Neuronal stem cell (in vitro differentiated cells): Measurements from ENCODE around the gene PPP1R13L.
A peak's percentile ranks its signal among the peaks of the same experiment; 100 is the strongest.

Source experiments
- DNase-seq: peaks from one replicate; pipeline ENCODE4 v3.0.0-alpha.2; 2013; ENCODE audit warnings: low spot score
- H2AFZ ChIP-seq: one replicate; pipeline ENCODE4 v1.6.1; 2013; ENCODE audit warnings: mild to moderate bottlenecking, low read length, inconsistent platforms
- H2AK5ac ChIP-seq: 2 replicates; pipeline ENCODE4 v1.6.1; 2013; ENCODE audit warnings: low read depth, mild to moderate bottlenecking, inconsistent platforms, low read length, moderate library complexity, mixed read lengths
- H2BK120ac ChIP-seq: 2 replicates; pipeline ENCODE4 v1.6.1; 2013; ENCODE audit warnings: low read depth, mild to moderate bottlenecking, inconsistent platforms, low read length, moderate library complexity, mixed read lengths
- H2BK12ac ChIP-seq: one replicate; pipeline ENCODE4 v1.6.1; 2013; ENCODE audit warnings: low read length, inconsistent platforms
- H2BK15ac ChIP-seq: 2 replicates; pipeline ENCODE4 v1.6.1; 2013; ENCODE audit warnings: mild to moderate bottlenecking, low read length, inconsistent platforms, mixed read lengths
- H2BK5ac ChIP-seq: one replicate; pipeline ENCODE4 v1.6.1; 2013; ENCODE audit warnings: inconsistent platforms, mild to moderate bottlenecking, low read length, moderate library complexity
- H3K14ac ChIP-seq: one replicate; pipeline ENCODE4 v1.6.1; 2013; ENCODE audit warnings: low read length, inconsistent platforms
- H3K18ac ChIP-seq: 2 replicates; pipeline ENCODE4 v1.6.1; 2013; ENCODE audit warnings: low read length, inconsistent platforms
- H3K23ac ChIP-seq: 2 replicates; pipeline ENCODE4 v1.6.1; 2013; ENCODE audit warnings: low read depth, mild to moderate bottlenecking, mixed read lengths, low read length, inconsistent platforms; ENCODE audit not compliant: poor library complexity
- H3K27ac ChIP-seq: replicated peaks from 3 replicates; pipeline ENCODE4 v1.5.1; 2013; ENCODE audit warnings: low read length, inconsistent platforms
- H3K27me3 ChIP-seq, 3 experiments: 2 replicates each; pipeline ENCODE4 v1.6.1; 2013; ENCODE audit warnings: low read length in 3 of 3, mild to moderate bottlenecking in 2 of 3, inconsistent platforms in 1 of 3, low read depth in 1 of 3, mixed read lengths in 1 of 3, moderate library complexity in 1 of 3; ENCODE audit not compliant: control insufficient read depth in 3 of 3, insufficient read depth in 3 of 3
- H3K36me3 ChIP-seq, 2 donors: replicated peaks in 1 of 2; 2 replicates each; pipeline ENCODE4 v1.6.1; 2013; ENCODE audit warnings: low read length in 2 of 2; ENCODE audit not compliant: control insufficient read depth in 2 of 2, insufficient read depth in 2 of 2
- H3K4ac ChIP-seq: 2 replicates; pipeline ENCODE4 v1.6.1; 2013; ENCODE audit warnings: inconsistent platforms, mild to moderate bottlenecking, low read length, moderate library complexity
- H3K4me1 ChIP-seq, 2 donors: 1 replicate in 1 of 2; 2 replicates in 1 of 2; pipeline ENCODE4 v1.6.1; 2013; ENCODE audit warnings: low read length in 2 of 2, low read depth in 1 of 2; ENCODE audit not compliant: control insufficient read depth in 2 of 2, insufficient read depth in 1 of 2
- H3K4me2 ChIP-seq: one replicate; pipeline ENCODE4 v1.6.1; 2013; ENCODE audit warnings: mild to moderate bottlenecking, low read length, inconsistent platforms; ENCODE audit not compliant: insufficient read depth, poor library complexity, severe bottlenecking
- H3K4me3 ChIP-seq, 2 donors: 2 replicates each; pipeline ENCODE4 v1.5.1; 2013; ENCODE audit warnings: low read length in 2 of 2, mild to moderate bottlenecking in 2 of 2, inconsistent platforms in 1 of 2, moderate library complexity in 1 of 2
- H3K79me1 ChIP-seq: one replicate; pipeline ENCODE4 v1.6.1; 2013; ENCODE audit warnings: low read depth, mild to moderate bottlenecking, inconsistent platforms, low read length, moderate library complexity
- H3K9ac ChIP-seq: one replicate; pipeline ENCODE4 v1.6.1; 2013; ENCODE audit warnings: mild to moderate bottlenecking, low read depth, low read length, inconsistent platforms; ENCODE audit not compliant: poor library complexity
- H3K9me3 ChIP-seq, 2 donors: replicated peaks in 1 of 2; 2 replicates each; pipeline versions ENCODE3 to v1.6.1; 2013; ENCODE audit warnings: low read length in 2 of 2, mild to moderate bottlenecking in 2 of 2, inconsistent platforms in 1 of 2, low read depth in 1 of 2, mixed read lengths in 1 of 2, moderate library complexity in 1 of 2; ENCODE audit not compliant: control insufficient read depth in 2 of 2, insufficient read depth in 1 of 2
- H4K8ac ChIP-seq: one replicate; pipeline ENCODE4 v1.6.1; 2013; ENCODE audit warnings: low read depth, mild to moderate bottlenecking, inconsistent platforms, low read length, moderate library complexity
- H4K91ac ChIP-seq: one replicate; pipeline ENCODE4 v1.6.1; 2013; ENCODE audit warnings: low read length, low read depth, mild to moderate bottlenecking, inconsistent platforms; ENCODE audit not compliant: poor library complexity
- WGBS, 2 donors: extraction: QIAGEN DNeasy Blood & Tissue Kit; methylation state at CpG; one replicate each; pipeline ENCODE4 v1.1.7; 2013; ENCODE audit warnings: missing lambda C conversion rate in 2 of 2, mixed read lengths in 1 of 2; ENCODE audit not compliant: insufficient read length in 2 of 2, insufficient replicate concordance in 1 of 2; ENCODE audit errors: extremely low coverage in 2 of 2; 5-methylcytosine and 5-hydroxymethylcytosine counted together

PPP1R13L gene

GRCh38 chr19:45446295-45446694 is 41.4 kb upstream of the PPP1R13L start:
- Histone ChIP-seq H2BK12ac (no peak overlapping the region), H4K8ac (no peak overlapping the region), H3K4ac (no peak overlapping the region), H3K18ac (no peak overlapping the region), H3K9me3 (peaks cover 0 to 1% of the 10 kb centered on the region in 2 donors), H3K27ac (no peak overlapping the region), H3K4me2 (no peak overlapping the region), H3K36me3 (no peaks in the 10 kb centered on the region), H3K9ac (no peak overlapping the region), H3K4me1 (peaks cover 13 to 28% of the 10 kb centered on the region in 2 donors), H2AK5ac (no peak overlapping the region), H2BK120ac (no peak overlapping the region), H2BK15ac (no peak overlapping the region), H2BK5ac (no peak overlapping the region), H3K14ac (no peak overlapping the region), H2AFZ (no peak overlapping the region), H3K79me1 (no peaks in the 10 kb centered on the region), H4K91ac (no peak overlapping the region), H3K23ac (no peak overlapping the region), H3K27me3 (peaks cover 0 to 2% (median 0%) of the 10 kb centered on the region in 3 experiments), H3K4me3 (no peak overlapping the region)
- WGBS, 2 donors = no CpG with 5 or more reads among the region's 6 CpGs
- no peak for DNase-seq

DNA sequence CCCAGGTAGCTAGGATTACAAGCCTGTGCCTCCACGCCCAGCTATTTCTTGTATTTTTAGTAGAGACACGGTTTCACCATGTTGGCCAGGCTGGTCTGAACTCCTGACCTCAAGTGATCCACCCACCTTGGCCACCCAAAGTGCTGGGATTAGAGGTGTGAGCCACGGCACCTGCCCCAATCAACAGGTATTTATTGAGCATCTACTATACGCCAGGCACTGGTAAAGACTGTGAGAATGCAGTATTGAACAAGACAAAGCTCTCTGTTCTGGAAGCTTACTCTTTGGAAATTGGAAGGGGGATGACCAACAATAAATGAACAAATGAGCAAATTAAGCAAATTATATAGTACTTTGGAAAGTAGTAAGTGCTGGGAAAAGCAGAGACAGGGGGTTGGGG is 40.3 kb upstream of the PPP1R13L start:
- H3K9me3 ChIP-seq = no peaks in the 10 kb centered on the region
- WGBS, 2 donors = no CpG with 5 or more reads among the region's 4 CpGs

DNA sequence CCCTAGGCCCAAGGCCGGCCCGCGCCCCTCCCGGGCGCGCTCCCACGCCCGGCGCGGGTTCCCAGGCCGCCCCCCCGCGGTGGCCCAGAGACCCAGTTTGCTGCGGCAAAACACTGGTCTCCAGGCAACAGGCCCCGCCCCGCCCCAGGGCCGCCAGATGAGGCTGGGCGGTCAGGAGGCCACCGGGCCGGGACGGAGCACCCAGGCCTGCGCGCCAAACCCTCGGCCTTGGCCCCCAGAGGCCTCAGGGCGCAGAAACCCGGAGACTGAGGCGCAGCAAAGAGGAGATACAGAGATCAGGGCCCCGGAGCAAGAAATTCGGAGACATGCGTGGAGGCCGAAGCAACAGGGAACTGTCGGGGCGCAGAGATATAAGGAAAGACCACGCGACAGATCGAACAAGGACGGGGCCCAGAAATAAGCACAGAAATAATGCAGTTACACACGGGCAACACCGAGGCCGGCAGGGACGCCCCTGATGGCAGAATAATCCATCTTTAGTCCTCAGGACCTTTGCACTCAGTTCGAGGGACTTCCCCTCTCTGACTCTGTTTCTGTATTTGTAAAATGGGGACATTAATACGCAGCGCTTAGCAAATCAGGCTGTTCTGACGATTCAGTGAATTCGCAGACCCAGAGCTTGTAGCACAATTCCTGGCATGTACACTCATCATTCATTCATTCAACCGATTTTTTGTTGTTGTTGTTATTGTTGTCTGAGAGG is 39.6 kb upstream of the PPP1R13L start:
- peak overlapping the region; percentile 77 for H3K27ac ChIP-seq
- DNase-seq = peak; percentile 88
- H2AFZ ChIP-seq = peak overlapping the region; percentile 86
- H2BK12ac ChIP-seq = no peak overlapping the region
- no peak overlapping the region for H4K91ac ChIP-seq
- peak overlapping the region; percentile 1 for H2BK5ac ChIP-seq
- H3K23ac ChIP-seq = no peak overlapping the region
- peak overlapping the region; percentile 11 for H3K18ac ChIP-seq
- H3K27me3 ChIP-seq = no peaks in the 10 kb centered on the region
- H3K4me3 ChIP-seq = peak overlapping the region; percentile 65 to 71
- no peak overlapping the region for H2BK15ac ChIP-seq
- H4K8ac ChIP-seq = no peak overlapping the region
- H2AK5ac ChIP-seq = peak overlapping the region; percentile 66
- WGBS, 2 donors = no CpG with 5 or more reads among the region's 47 CpGs
- H3K14ac ChIP-seq = no peak overlapping the region
- no peak overlapping the region for H3K4ac ChIP-seq
- H3K4me1 ChIP-seq = peaks cover 14 to 29% of the 10 kb centered on the region in 2 donors
- H2BK120ac ChIP-seq = no peak overlapping the region
- no peaks in the 10 kb centered on the region for H3K9me3 ChIP-seq
- no peaks in the 10 kb centered on the region for H3K36me3 ChIP-seq
- no peak overlapping the region for H3K9ac ChIP-seq
- no peaks in the 10 kb centered on the region for H3K79me1 ChIP-seq
- H3K4me2 ChIP-seq = peak overlapping the region; percentile 92

More for the DNA sequence above, 40.3 kb upstream of the PPP1R13L start:
- DNase-seq = no peak
- Histone ChIP-seq H3K14ac (no peak overlapping the region), H3K18ac (no peak overlapping the region), H3K23ac (no peak overlapping the region), H4K8ac (no peak overlapping the region), H4K91ac (no peak overlapping the region), H3K4me3 (no peak overlapping the region), H2BK12ac (no peak overlapping the region), H3K4me2 (no peak overlapping the region), H2AFZ (no peak overlapping the region), H3K9ac (no peak overlapping the region), H2AK5ac (no peak overlapping the region), H2BK5ac (peak overlapping the region; percentile 1), H3K27ac (no peak overlapping the region), H2BK15ac (no peak overlapping the region), H3K79me1 (no peaks in the 10 kb centered on the region), H2BK120ac (no peak overlapping the region), H3K27me3 (no peaks in the 10 kb centered on the region), H3K4ac (no peak overlapping the region), H3K4me1 (peaks cover 16 to 31% of the 10 kb centered on the region in 2 donors), H3K36me3 (no peaks in the 10 kb centered on the region)

DNA sequence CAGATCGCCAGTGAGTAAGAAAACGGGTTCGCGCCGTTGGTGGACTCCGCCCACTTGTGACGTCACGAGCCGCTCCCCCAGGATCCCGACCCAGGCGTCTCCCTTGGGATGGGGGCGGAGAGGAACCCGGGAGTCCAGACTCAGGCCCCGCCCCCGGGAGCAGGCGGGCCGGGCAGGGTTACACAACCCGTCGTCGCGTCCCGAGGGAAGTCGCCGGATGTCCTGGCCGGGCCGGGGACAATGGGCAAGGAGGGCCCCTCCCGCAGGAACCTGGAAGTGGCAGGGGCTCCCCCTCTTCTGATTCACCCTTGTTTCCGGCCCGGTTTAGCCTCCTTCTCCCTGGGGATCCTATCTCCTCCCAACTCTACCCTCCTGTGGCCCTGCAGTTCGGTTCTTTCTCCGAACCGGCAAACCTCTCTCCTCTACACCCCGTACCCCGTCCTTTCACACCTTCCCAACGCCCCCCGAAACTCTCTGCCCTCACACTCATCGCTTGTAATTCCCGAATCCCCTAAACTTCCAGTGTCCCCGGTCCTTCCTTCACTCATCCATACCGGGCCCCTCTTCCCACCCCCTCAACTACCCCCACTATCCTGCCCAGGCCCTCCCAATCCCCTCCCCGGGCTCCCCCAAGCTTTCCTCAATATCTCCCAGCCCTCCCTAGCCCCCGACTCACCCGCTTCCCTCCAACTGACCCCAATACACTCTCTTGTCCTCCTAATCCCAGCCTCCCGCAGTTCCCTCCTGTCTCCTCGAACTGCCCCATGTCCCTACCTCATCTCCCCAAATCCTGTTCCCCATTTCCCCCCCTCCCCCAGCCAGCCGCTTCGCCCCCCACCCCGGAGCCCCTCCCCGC is 38.8 kb upstream of the PPP1R13L start:
- H2BK5ac ChIP-seq = peak overlapping the region; percentile 79
- no peak overlapping the region for H2BK12ac ChIP-seq
- WGBS, 2 donors = no CpG with 5 or more reads among the region's 49 CpGs
- peak overlapping the region; percentile 92 for H3K4me2 ChIP-seq
- peak overlapping the region; percentile 77 for H2BK15ac ChIP-seq
- DNase-seq = peak; percentile 94
- peak overlapping the region; percentile 84 for H2AFZ ChIP-seq
- peak overlapping the region; percentile 96 for H3K18ac ChIP-seq
- peak overlapping the region; percentile 26 for H3K14ac ChIP-seq
- peak overlapping the region; percentile 61 for H2BK120ac ChIP-seq
- peak overlapping the region; percentile 65 to 84 for H3K4me3 ChIP-seq
- H3K9ac ChIP-seq = peak overlapping the region; percentile 85
- no peak overlapping the region for H4K8ac ChIP-seq
- no peak overlapping the region for H3K23ac ChIP-seq
- H3K27ac ChIP-seq = peak overlapping the region; percentile 88
- no peaks in the 10 kb centered on the region for H3K36me3 ChIP-seq
- H3K79me1 ChIP-seq = no peaks in the 10 kb centered on the region
- peak overlapping the region; percentile 92 for H2AK5ac ChIP-seq
- no peaks in the 10 kb centered on the region for H3K27me3 ChIP-seq
- H3K9me3 ChIP-seq = no peaks in the 10 kb centered on the region
- H4K91ac ChIP-seq = no peak overlapping the region
- H3K4me1 ChIP-seq = peaks cover 14 to 24% of the 10 kb centered on the region in 2 donors
- H3K4ac ChIP-seq = peak overlapping the region; percentile 53
